ENCODE data around the gene ST3GAL3.
A peak's percentile ranks its signal among the peaks of the same experiment; 100 is the strongest.

ST3GAL3 gene

GRCh38 chr1:43973981-43974442 lies 266.7 kb downstream of the ST3GAL3 start:
- no peak for TF ChIP-seq CTCF (IDR thresholded peaks at IDR 0.05; ENCODE audit: low read depth, low read length)
- no peak for DNase-seq (ENCODE audit: extremely low read depth, low read depth)

DNA sequence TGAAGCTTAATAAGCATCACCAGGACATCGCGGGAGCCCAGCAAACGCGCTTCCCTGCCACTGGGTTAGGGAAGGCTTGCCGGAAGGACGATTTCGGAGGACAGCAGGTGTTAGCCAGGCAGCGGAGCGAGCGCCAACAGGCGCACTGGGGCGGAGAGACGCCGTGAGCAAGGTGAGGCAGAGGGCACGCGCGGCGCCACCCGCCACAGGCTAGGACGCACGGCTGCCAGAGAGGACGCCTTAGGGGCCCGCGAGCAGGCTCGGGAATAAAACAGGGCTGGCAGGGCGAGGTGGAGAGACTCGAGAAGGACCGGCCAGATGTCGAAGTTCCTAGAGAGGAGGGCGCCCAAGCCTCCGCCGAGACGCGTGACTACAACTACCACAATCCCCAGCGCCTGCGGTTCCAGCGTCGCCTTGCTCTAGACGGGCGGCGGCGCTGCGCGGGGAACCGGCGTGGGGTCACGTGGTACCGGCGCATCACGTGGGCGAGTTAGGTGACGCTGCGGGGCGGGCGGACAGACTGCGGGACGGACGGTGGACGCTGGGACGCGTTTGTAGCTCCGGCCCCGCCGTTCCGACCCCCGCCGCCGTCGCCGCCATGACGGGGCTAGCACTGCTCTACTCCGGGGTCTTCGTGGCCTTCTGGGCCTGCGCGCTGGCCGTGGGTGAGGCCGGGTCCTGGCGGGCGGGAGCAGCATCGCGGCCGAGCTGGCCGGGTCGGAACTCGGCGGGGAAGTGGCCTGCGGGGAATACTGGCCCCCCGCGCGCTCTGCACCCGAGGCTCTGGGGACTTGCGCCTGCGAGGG lies 267.3 kb downstream of the ST3GAL3 start, which contains the start of gene ATP6V0B:
Gene ATP6V0B, plus strand, starts transcription at position 518 of the 806 bp plus-strand sequence. Its CDS starts 81 bp downstream, at position 599.
- peak; percentile 73 for DNase-seq (ENCODE audit: extremely low read depth, low read depth)
- peak; percentile 7 for TF ChIP-seq CTCF (IDR thresholded peaks at IDR 0.05; ENCODE audit: low read depth, low read length)

GRCh38 chr1:43975249-43975961 lies 268.1 kb downstream of the ST3GAL3 start:
- no peak for TF ChIP-seq CTCF (IDR thresholded peaks at IDR 0.05; ENCODE audit: low read depth, low read length)
- DNase-seq (ENCODE audit: extremely low read depth, low read depth), result no peak

- no peak for TF ChIP-seq CTCF (IDR thresholded peaks at IDR 0.05; ENCODE audit: low read depth, low read length)
- DNase-seq (ENCODE audit: extremely low read depth, low read depth), result no peak
Measured at GRCh38 chr1:43976045-43976444, 268.7 kb downstream of the ST3GAL3 start.

GRCh38 chr1:43976890-43977289 lies 269.6 kb downstream of the ST3GAL3 start:
- no peak for DNase-seq (ENCODE audit: extremely low read depth, low read depth)
- no peak for TF ChIP-seq CTCF (IDR thresholded peaks at IDR 0.05; ENCODE audit: low read depth, low read length)

DNA sequence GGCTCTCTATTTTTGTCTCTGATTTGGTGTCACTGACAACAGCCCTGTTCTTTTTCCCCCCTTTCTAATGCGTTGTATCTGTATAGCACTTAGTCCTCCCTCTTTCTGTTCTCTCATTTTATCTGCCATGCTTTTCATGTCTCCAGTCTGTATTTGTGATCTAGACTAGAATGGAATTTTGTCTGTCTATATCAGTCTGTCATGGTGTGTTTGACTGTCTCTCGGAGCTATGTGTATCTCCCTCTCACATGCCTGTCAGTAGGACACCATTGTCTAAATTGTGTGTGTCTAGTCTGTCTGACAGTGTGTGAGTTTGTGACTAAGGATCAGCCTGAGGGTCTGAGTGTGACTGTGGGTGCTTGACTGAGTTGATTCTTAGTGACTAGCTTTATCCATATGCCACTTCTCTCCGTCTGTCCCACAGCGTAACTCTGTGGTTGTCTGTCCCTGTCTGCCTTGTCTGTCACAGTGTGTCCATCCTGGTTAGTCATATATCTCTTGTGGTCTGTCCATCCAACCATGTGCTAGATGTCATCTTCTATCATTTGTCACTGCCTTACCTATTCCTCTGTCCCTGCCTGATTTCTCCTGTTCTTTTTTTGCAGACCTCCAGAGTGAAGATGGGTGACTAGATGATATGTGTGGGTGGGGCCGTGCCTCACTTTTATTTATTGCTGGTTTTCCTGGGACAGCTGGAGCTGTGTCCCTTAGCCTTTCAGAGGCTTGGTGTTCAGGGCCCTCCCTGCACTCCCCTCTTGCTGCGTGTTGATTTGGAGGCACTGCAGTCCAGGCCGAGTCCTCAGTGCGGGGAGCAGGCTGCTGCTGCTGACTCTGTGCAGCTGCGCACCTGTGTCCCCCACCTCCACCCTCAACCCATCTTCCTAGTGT lies 270.3 kb downstream of the ST3GAL3 start:
- TF ChIP-seq CTCF (IDR thresholded peaks at IDR 0.05; ENCODE audit: low read depth, low read length), result no peak
- DNase-seq (ENCODE audit: extremely low read depth, low read depth), result no peak

All from AG09319 (cell line).